SK-N-SH (cell line): ENCODE data around the gene NCAN.

Experiments
- CTCF ChIP-seq: fragments of 200-600 bp; sonication (generic); IDR thresholded peaks from 2 replicates; pipeline ENCODE4 v1.6.1; 2017; ENCODE audit warnings: antibody characterized with exemption, mild to moderate bottlenecking, moderate library complexity
- EZH2phosphoT487 ChIP-seq: fragments of 200-600 bp; sonication (generic); IDR thresholded peaks from 2 replicates; pipeline ENCODE4 v1.6.1; 2017; ENCODE audit warnings: low read depth, mixed run types, mild to moderate bottlenecking, antibody characterized with exemption, moderate library complexity, borderline replicate concordance
- SMC3 ChIP-seq: IDR thresholded peaks from 2 replicates; pipeline ENCODE4 v1.6.1; 2012; ENCODE audit warnings: low read depth, low read length, improper control_type of control experiment

- TF ChIP-seq EZH2phosphoT487: no peak
- TF ChIP-seq SMC3: no peak
- TF ChIP-seq CTCF: no peak
These were observed 19.5 kb upstream of the NCAN start, which contains the start of the genes BORCS8 and RFXANK for GRCh38 chr19:19192078-19192882.
